Cardiac fibroblast (primary cell): ENCODE data around the gene ELAC2.
A peak's percentile ranks its signal among the peaks of the same experiment; 100 is the strongest.

Experiments
- DNase-seq, 2 donors: peaks; one replicate each; pipeline versions ENCODE4 v3.0.0 to v3.0.0-alpha.2; 2010; ENCODE audit warnings: low read depth in 2 of 2
- H3K4me3 ChIP-seq, 2 donors: replicated peaks in 1 of 2; 1 replicate in 1 of 2; 2 replicates in 1 of 2; pipeline ENCODE4 v1.5.1; 2011; ENCODE audit warnings: low read depth in 2 of 2, low read length in 2 of 2, mild to moderate bottlenecking in 2 of 2, moderate library complexity in 1 of 2
- CTCF ChIP-seq: IDR thresholded peaks from one replicate; pipeline ENCODE4 v1.5.1; 2011; ENCODE audit warnings: low read depth, mild to moderate bottlenecking, low read length, inconsistent platforms

The ELAC2 gene

GRCh38 chr17:12977008-12977751 lies 40.6 kb downstream of the ELAC2 start:
- TF ChIP-seq CTCF, result no peak
- peak in 1 of 2 donors; percentile 20 for DNase-seq
- H3K4me3 ChIP-seq, result no peak overlapping the region

- H3K4me3 ChIP-seq, result peak overlapping the region; percentile 22 to 26
- TF ChIP-seq CTCF, result no peak
These were observed 43.8 kb downstream of the ELAC2 start for GRCh38 chr17:12974005-12974531.

GRCh38 chr17:12973496-12974004 lies 44.3 kb downstream of the ELAC2 start:
- no peak for DNase-seq
- no peak for TF ChIP-seq CTCF
- peak overlapping the region; percentile 22 to 26 for H3K4me3 ChIP-seq

More at GRCh38 chr17:12974005-12974531, 43.8 kb downstream of the ELAC2 start:
- DNase-seq, result peak; percentile 2 to 46

DNA sequence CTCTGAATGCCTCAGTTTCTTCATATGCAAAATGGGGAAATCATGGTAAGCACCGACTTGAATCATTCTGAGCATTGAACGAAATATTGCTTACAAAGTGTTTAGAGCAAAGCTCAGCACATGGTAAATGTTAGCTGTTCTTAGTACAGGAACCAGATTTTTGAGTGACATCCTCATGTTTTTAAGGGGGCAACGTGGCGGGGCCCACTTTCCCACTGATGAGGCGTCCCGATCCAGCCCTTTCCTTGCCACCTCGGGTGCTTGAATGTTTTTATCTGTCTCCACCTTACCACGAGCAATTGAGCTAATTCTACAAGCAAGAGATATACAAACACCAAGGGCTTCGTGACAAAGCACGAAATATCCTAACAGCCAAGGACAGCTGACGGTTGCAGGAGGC lies 49.9 kb downstream of the ELAC2 start:
- H3K4me3 ChIP-seq, result no peak overlapping the region
- TF ChIP-seq CTCF, result no peak
- no peak for DNase-seq

DNA sequence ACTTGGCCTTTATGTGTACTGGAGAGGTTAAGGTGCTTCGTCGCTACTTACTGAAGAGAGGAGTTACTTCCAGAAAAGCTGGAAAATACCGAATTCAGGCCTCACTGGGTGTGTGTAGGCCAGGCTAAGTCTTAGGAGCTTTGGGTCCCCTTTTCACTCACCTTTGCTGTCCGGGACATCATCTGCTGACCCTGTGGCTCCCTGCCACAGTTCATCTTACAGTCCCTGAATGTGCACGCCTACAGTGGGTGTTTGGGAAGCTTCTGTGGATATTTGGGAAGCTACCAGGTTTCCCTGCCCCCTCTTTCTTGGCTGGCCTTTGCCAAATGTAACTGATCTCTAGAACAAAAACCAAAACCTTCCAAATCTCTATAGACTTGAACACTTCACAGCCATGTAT lies 51.4 kb downstream of the ELAC2 start:
- H3K4me3 ChIP-seq, result no peak overlapping the region
- DNase-seq, result no peak
- TF ChIP-seq CTCF, result no peak

GRCh38 chr17:12965988-12966387 lies 51.8 kb downstream of the ELAC2 start:
- no peak for DNase-seq
- no peak overlapping the region for H3K4me3 ChIP-seq
- no peak for TF ChIP-seq CTCF
